Thoracic aorta endothelial cell (primary cell): ENCODE data around the gene PTPN9. TPM values are rescaled to one million over a fixed set of nuclear protein-coding genes. Genes with fewer than 3 reads are reported as not detected.

Experiments
- small RNA-seq: library from RNA; depleted of rRNA; stranded (forward); fragments of <200 nt; gene quantifications from one replicate; pipeline ENCODE3, GENCODE V24; 2012
- total RNA-seq: library from RNA; depleted of rRNA; stranded (reverse); fragments of >200 nt; gene quantifications from 2 replicates; pipeline ENCODE4 v1.2.3, GENCODE V29; 2012

Gene PTPN9
- 25.8 and 29.1 TPM in 2 replicates for total RNA-seq

GRCh38 chr15:75578948-75579920 is at the start of gene PTPN9:
Gene PTPN9, minus strand, starts transcription at chr15:75579315. Its CDS starts 539 bp downstream, at chr15:75578776.

GRCh38 chr15:75625542-75626347 is 46.6 kb upstream of the PTPN9 start, which contains the start of gene SNUPN:
Gene SNUPN, minus strand, starts transcription at chr15:75625725. Its CDS starts 4,674 bp downstream, at chr15:75621051.

GRCh38 chr15:75451674-75452363 is 127.3 kb downstream of the PTPN9 start, which contains the start of gene SIN3A:
Gene SIN3A, minus strand, starts transcription at chr15:75451690. Its CDS starts 21,315 bp downstream, at chr15:75430375.

Small RNAs within 50 kb of the gene (small RNA-seq; reads per million reads assigned to genes)
- gene AC105036.1: not detected
- gene AC105036.2: not detected

Other genes starting within 250 kb of the PTPN9 start
- 43.1 and 48.7 TPM in 2 replicates for gene COMMD4, start 243.3 kb downstream of the PTPN9 start, total RNA-seq
- 21.9 and 29.7 TPM in 2 replicates for gene NEIL1, start 232.3 kb downstream of the PTPN9 start, total RNA-seq
- gene MAN2C1, start 210.7 kb downstream of the PTPN9 start, total RNA-seq: 147 and 148 TPM in 2 replicates
- 35.6 and 51.0 TPM in 2 replicates for gene SIN3A, start 127.6 kb downstream of the PTPN9 start, total RNA-seq
- 19.5 and 29.8 TPM in 2 replicates for gene SNUPN, start 46.4 kb upstream of the PTPN9 start, total RNA-seq
- gene IMP3, start 60.9 kb upstream of the PTPN9 start, total RNA-seq: 71.8 and 78.2 TPM in 2 replicates
- 8.2 and 11.2 TPM in 2 replicates for gene SNX33, start 68.6 kb upstream of the PTPN9 start, total RNA-seq
- 0.07 and 0.13 TPM in 2 replicates for gene CSPG4, start 133.5 kb upstream of the PTPN9 start, total RNA-seq